HG03520 (cell line): Measurements from ENCODE around the gene NET1.
"Not testable (repeated sequence)": the region's sequence is repeated elsewhere in the genome, so short reads cannot be mapped to it uniquely, and the experiment has no call there.

ENCODE experiments used
- ATAC-seq: cut with Tn5 transposase; IDR thresholded peaks from one replicate; pipeline ENCODE4 v1.9.1; 2021; ENCODE audit warnings: mild to moderate bottlenecking, moderate library complexity; ENCODE audit not compliant: unreplicated experiment

NET1 gene, protein sequence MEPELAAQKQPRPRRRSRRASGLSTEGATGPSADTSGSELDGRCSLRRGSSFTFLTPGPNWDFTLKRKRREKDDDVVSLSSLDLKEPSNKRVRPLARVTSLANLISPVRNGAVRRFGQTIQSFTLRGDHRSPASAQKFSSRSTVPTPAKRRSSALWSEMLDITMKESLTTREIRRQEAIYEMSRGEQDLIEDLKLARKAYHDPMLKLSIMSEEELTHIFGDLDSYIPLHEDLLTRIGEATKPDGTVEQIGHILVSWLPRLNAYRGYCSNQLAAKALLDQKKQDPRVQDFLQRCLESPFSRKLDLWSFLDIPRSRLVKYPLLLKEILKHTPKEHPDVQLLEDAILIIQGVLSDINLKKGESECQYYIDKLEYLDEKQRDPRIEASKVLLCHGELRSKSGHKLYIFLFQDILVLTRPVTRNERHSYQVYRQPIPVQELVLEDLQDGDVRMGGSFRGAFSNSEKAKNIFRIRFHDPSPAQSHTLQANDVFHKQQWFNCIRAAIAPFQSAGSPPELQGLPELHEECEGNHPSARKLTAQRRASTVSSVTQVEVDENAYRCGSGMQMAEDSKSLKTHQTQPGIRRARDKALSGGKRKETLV

DNA sequence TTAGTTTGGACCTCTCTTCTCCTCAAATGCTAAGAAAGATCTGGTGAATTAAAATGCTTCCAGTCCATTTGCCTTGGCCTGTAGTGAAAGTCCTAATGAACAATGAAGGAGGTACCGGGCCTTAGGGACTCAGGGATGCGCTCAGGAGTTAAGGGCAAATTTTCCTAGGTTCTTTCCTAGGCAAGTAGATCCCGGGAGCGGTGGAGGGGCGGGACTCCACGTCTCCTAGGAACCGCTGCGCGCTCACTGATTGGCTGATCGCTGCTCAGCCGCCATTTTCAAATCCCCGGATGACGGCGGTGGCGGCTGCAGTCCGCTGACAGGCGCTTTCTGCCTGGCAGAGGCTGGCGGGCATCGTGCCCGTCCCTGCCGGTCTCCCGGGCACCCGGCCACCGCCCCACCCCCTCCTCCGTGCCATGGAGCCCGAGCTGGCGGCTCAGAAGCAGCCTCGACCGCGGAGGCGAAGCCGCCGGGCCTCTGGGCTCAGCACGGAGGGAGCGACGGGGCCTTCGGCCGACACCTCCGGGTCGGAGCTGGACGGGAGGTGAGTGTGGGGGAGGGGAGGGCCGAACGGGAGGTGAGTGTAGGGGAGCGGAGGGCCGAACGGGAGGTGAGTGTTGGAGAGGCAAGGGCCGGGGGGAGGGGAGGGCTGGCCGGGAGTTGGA, at the start of gene NET1:
NET1 (plus strand) TSS at position 281 of the 665 bp plus-strand sequence; CDS start at position 417, 136 bp downstream.
- ATAC-seq, result peak; percentile 98

DNA sequence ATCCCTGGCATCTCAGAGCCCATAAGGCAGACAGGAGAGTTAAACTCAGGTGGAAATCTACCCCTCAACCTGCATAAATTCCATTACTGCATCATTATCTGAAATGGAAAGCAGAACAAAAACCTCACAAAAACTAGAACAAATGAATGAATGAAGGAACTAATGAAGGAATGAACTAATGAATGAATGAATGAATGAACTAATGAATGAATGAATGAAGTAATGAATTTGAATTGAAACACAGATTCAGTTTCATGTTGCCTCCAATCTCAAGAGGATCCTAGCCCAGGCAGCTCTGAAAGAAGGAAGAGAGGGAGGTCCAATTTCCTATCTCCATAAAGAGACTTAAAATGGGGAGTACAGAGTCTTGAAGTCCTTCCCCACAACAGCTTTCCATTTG, 49.5 kb upstream of the NET1 start:
- ATAC-seq, result no peak

DNA sequence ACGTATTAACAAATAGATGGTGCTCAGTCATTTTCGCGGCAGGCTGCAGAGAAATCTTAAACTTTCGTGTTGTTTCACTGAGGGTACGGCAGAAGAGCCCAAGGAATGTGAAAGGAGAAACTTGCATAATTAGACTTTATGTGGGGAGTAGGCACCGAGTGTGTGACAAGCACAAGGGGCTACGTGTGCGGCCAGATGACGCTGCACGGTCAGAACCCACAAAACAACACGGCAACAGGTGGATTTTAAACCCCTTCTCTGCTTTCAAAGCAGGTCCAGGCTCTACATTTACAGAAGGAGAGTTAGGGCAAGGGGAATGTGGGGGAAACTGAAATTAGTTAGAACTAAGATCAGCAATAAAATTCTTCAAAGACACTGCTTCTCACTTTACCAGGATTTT, 48.0 kb upstream of the NET1 start:
- no peak for ATAC-seq

DNA sequence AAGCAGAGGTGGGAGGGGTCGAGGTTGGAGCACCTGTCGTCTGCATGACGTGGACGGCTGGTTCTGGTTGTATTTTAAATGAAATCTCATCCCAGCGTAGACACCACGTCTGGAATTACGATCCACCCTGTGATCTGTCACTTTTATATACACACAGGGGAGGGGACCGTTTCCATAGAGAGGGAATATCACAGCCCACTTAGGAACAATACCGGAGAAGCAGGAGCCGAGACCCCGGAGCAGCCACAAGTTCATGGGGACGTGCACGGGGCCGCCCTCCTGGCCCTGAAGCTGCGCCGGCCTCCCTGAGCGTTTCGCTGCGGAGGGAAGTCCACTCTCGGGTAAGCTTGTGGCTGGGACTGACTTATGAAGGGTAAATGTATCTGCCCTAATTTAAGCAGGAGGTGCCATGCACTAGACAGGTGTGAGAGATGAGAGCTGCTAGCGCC, 47.4 kb upstream of the NET1 start, which contains the start of gene UCN3:
UCN3 (plus strand) TSS at position 77 of the 449 bp plus-strand sequence. CDS start 8,755 bp downstream, outside the sequence.
- no peak for ATAC-seq

DNA sequence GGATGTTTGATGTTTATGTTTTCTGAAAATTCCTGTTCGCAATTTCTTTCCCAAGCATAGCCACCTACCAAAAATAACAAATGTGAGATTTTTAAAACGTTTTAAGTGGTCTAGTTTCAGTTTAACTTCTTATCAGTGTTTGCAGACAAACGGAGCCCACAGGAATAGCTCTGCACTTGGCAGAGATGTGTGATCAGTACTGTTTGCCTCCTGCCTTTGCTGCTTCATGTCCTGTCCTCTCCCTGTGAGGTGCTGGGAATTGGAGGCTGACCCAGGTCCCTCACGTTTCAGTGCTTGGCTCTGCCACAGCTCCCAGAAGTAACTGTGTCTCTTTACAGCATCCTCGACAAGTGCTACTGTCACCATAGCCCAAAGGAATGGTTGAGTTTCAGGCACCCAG, 46.4 kb upstream of the NET1 start:
- no peak for ATAC-seq

DNA sequence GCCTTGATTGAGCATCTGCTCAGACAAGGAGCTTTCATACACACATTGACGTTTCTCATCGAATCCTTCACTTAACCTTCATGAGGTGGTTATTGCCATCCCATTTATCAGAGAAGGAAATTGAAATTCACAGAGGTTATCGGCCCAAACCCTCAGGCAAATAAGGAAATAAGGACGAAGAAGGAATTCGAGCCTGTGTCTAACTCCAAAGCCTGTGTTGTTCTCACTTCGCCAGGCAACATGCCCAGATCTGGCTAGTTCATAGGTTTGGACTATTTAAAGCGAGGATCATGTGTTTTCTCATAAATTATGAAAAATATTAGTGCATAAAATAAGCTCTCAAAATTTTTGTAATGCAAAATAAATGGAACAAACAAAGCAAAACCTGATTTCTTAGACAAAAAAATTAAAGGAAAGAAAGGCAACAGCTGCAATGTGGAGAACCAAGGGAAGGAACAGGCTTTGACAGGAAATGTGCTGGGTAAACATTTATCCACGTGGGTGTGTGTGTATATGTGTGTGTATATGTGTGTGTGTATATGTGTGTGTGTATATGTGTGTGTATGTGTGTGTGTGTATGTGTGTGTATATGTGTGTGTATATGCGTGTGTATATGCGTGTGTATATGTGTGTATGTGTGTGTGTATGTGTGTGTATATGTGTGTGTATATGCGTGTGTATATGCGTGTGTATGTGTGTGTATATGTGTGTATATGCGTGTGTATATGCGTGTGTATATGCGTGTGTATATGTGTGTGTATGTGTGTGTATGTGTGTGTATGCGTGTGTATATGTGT, 42.8 kb upstream of the NET1 start:
- ATAC-seq, result no peak

DNA sequence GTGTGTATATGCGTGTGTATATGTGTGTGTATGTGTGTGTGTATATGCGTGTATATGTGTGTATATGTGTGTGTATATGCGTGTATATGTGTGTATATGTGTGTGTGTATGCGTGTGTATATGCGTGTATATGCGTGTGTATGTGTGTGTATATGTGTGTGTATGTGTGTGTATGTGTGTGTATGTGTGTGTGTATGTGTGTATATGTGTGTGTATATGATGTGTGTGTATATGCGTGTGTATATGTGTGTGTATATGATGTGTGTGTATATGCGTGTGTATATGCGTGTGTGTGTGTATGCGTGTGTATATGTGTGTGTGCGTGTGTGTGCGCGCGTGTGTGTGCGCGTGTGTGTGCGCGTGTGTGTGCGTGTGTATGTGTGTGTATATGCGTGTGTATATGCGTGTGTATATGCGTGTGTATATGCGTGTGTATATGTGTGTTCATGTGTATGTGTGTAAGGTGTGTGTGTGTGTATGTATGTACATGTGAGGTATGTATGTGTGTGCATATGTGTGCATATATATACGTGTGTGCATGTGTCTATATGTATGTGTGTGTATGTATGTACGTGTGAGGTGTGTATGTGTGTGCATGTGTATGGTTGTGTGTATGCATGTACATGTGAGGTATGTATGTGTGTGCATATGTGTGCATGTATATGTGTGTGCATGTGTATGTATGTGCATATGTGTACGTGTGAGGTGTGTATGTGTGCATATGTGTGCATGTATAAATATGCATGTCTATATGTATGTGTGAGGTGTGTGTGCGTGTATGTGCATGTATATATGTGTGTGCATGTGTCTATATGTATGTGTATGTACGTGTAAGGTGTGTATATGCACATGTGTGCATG, 41.6 kb upstream of the NET1 start:
- ATAC-seq, result no peak

DNA sequence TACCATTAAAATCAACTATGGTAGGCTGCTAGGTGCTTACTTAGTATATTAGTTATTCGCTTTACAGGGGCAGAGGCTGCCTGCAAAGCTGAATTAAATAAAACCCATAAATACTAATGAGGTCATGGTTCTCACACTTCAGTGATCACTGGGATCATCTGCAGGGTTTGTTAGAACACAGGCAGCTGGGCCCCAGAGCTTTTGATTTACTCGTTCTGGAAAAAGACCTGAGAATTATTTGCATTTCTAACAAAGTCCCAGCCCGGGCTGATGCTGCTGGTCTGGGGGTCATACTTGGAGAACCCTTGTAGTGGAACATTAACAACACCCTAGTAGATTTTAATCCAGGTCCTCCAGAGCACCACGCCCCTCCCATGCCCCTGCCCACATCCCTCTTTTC, 39.0 kb upstream of the NET1 start:
- ATAC-seq, result no peak

DNA sequence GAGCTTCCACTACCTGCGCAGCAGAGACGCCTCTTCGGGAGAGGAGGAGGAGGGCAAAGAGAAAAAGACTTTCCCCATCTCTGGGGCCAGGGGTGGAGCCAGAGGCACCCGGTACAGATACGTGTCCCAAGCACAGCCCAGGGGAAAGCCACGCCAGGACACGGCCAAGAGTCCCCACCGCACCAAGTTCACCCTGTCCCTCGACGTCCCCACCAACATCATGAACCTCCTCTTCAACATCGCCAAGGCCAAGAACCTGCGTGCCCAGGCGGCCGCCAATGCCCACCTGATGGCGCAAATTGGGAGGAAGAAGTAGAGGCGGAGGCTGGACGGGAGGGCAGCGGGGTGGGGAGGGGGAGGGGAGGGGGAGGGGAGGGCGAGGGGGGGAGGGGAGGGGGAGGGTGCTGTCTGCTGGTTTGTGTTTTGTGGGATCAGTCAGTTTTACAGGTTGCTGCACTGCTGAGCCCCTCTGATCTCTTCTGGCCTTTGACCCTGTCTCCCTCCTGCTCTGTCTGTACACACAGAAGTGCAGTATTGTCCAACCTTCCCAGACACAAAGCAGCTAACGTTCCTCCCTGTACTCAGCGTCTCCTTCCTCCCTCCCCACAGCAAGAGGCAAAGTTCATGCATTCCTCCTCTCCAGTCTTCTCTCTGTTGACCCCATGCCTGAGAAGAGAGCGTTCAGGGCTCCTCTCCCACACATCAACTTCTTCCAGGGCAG, 38.3 kb upstream of the NET1 start:
- no peak for ATAC-seq

DNA sequence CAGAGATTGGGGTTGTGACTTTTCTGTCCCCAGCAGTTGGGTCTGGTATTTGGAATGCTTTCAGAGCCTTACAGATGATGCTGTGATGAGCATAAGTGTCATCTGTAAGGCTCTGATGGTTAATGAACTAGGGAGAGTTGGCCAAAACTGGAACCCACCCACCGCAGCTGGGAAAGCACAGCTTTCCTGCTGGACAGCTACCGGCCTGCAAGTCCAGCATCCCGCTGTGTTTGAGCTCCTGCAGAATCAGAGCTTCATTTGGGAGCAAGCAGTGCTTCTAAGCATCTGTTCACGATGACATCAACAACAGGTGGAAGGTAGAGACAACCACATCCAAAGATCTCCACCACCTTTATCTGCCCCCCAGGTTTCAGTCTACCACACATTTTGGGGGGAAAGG, 35.9 kb upstream of the NET1 start:
- ATAC-seq, result no peak

DNA sequence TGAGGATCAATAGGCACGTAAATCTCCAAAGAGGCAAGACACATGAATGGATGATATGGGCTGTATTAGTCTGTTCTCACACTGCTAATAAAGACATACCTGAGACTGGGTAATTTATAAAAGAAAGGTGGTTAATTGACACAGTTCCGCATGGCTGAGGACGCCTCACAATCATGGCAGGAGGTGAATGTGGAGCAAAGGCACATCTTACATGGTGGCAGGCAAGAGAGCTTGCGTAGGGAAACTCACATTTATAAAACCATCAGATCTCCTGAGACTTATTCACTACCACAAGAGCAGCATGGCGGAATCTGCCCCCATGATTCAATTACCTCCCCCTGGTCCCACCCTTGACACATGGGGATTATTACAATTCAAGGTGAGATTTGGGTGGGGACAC, 33.2 kb upstream of the NET1 start:
- ATAC-seq, result not testable (repeated sequence)

DNA sequence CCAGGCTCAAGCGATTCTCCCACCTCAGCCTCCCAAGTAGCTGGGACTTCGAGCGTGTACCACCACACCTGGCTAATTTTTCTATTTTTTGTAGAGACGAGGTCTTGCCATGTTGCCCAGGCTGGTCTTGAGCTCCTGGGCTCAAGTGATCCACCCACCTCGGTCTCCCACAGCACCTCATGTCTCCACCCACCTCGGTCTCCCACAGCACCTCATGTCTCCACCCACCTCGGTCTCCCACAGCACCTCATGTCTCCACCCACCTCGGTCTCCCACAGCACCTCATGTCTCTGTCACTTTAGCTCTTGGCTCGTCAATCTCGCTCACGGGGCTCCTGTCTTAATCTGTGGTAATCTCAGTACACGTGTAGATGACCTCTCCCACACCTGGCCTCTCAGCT, 32.0 kb upstream of the NET1 start:
- not testable (repeated sequence) for ATAC-seq

DNA sequence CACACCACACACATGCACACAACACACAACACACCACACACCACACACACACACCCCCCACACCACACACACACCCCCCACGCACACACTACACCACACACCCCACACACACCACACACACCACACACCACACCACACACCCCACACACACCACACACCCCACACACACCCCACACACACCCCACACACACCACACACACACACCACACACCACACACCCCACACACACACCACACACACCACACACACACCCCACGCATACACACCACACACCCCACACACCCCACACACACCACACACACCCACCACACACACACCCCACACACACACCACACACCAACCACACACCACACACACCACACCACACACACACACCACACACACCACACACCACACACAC, 31.2 kb upstream of the NET1 start:
- ATAC-seq, result no peak

DNA sequence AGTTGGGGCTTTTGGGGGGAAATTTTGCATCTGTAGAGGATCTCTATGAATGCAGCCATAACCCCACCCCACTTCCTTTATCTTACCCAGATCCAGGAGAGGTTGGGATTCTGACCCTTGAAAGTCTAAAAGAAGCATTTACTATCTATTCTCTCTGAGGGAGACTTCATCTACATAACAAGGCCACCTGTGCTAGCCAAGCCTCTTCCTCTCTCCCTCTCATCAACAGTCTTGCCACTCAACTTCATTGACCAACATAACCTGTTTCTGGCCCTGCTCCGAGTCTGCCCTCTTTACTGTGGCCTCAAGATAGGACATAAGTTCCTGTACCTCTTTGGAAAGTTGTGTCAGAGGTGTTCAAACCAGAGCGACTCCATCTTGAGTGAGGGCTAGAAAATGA, 27.1 kb upstream of the NET1 start:
- ATAC-seq, result no peak

DNA sequence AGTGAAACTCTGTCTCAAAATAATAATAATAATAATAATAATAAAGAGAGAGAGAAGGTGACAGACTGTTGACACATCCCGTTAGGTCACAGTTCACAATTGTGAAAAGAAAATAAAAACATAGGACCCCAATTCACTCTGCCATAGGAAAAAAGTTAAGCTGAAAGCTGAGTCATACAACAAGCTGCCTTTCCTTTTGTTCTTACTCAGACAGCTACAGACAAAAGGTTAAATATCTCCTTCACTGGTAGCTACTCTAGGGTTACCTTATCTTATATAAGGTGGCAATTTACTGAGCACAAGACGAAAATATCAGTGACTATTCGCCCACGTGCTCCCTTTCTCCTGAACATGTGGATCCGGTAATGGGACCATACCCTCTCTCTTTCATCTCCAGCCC, 25.2 kb upstream of the NET1 start:
- no peak for ATAC-seq

DNA sequence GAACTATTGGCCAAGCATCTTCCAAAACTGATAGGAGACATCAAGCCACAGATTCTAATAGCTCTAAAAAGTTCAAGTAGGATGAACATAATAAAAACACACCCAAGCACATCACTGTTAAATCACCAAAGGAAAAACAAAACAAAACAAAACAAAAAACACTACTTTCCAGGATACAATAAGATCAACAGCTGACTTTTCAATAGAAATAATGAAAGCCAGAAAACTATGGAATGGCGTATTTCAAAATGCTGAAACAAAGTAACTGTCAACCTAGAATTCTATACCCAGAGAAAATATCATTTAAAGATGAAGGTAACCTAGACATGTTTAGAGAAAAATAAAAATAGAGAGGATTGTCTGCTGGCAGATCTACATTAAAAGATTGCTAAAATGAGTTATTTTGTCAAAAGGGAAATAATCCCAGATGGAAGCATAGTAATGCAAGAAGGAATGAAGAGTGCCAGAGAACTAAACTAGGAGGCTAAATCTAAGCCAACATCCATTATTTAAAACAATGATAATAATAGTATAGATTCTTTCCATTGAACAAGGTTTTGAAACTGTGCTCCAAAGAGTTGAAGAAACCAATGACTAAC, 21.7 kb upstream of the NET1 start:
- ATAC-seq, result no peak

DNA sequence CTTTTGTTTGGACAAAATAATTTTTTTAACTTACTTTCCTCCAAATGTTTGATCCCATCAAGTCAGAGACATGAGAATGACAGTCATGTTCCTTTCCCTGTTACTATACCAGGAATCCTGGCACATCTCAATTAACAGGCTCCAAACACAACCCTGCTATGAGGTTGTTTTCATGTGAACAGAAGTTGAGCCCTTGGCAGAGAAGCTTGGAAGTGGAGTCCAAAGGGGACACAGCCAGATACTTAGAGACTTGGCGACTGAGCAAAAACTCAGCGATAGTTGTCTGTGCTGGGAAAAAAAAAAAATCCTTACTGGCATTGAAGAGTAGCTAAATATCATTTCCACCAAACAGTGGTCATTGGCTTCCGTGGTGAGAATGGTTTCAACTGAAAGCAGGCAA, 20.6 kb upstream of the NET1 start:
- no peak for ATAC-seq

DNA sequence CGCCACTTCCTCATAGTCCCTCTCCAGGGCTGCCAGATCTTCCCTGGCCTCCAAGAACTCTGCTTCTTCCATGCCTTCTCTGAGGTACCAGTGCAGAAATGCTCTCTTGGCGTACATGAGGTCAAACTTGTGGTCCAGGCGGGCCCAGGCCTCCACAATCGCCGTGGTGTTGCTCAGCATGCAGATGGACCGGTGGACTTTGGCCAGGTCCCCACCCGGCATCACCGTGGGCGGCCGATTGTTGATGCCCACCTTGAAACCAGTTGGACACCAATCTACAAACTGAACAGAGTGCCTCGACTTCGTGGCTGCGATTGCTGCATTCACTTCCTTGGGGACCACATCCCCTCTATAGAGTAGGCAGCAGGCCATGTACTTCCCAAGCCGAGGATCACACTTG, 18.8 kb upstream of the NET1 start:
- ATAC-seq, result no peak

DNA sequence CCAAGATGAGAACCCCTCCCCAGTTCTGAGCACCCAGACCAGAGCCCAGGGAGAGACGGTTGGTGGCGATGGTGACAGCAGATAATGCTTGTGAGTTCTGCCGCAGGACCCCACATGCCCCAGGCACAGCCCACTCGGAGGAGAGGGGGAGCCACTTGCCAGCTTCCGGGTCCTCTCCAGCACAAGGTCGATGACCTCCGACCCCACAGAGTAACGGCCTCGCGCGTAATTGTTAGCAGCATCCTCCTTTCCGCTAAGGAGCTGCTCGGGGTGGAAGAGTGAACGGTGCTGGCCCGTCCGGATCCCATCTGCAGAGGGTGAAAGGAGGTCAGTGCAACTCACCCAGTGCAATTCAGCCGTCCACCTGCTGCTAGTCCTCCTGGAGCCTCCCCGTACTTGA, 17.2 kb upstream of the NET1 start:
- no peak for ATAC-seq
